Left renal pelvis (tissue), 4 donors: ENCODE data around the gene ELOB. TPM values are rescaled to one million over a fixed set of nuclear protein-coding genes. Genes with fewer than 3 reads are reported as not detected.

Source experiments
- DNase-seq, 4 donors: peaks; one replicate each; pipeline ENCODE4 v3.0.0-alpha.2; 2013; ENCODE audit warnings: low read depth in 4 of 4, low spot score in 3 of 4
- polyA plus RNA-seq, 4 donors: library from polyadenylated mRNA; unstranded; fragments of 120-200 nt; gene quantifications; one replicate each; pipeline ENCODE4 v1.2.1, GENCODE V29; 2013; ENCODE audit not compliant: insufficient read length in 4 of 4

ELOB gene
- polyA plus RNA-seq, 4 donors, result 211 to 300 (median 224) TPM

- peak in 2 of 4 donors; percentile 33 to 34 for DNase-seq
Measured at GRCh38 chr16:2751577-2752034, 25.5 kb downstream of the ELOB start.

DNA sequence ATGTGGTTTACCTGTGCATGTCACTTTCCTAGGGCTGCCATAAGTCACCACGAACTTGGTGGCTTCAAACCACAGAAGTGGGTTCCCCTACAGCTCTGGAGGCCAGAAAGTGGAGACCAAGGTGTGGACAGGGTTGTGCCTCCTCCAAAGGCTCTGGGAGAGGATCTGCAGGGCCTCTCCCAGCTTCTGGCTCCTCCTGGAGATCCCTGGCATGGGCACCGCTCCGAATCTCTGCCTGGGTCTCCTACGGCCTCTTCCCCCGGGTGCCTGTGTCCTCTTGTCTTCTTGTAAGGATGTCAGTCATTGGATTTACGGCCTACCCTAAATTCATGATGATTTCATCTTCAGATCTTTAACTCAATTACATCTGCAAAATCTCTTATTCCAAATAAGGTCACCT, 27.1 kb downstream of the ELOB start:
- no peak for DNase-seq

GRCh38 chr16:2749476-2749875, 27.6 kb downstream of the ELOB start:
- DNase-seq, result no peak

DNA sequence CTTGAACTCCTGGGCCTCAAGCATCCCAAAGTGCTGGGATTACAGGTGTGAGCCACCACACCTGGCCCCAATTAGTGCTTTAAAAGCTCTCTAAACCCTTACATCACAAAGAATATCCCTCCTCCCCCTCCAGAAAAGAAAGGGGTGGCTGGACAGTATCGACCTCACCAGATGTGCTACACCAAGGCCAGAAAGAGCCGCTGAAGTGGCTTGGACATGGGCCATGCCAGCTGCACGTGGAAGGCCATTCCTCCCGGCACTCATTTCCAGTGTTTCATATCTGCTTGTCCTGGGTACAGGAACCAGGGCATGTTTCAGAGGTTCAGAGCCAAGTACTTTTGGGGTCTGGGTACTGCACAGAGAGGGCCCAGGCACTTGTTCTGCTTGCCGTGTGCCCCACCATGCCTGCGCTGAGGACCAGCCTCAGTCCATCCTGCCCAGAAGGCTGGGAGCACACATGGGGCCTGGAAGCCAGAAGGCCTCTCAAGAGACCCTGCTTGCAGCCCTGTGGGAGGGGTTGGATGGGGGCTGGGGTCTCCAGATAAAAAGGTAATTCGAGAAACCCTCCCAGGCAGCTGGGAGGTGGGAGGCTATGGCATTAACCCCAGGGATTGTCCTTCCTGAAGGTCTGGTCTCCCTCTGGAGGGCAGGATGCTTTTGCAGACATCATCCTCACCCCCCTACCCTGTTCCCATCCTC, 28.2 kb downstream of the ELOB start:
- DNase-seq, result no peak

- no peak for DNase-seq
Measured at GRCh38 chr16:2745961-2746360, 31.1 kb downstream of the ELOB start.

GRCh38 chr16:2745116-2745890, 31.8 kb downstream of the ELOB start:
- DNase-seq, result no peak

- no peak for DNase-seq
Measured at GRCh38 chr16:2744711-2745110, 32.4 kb downstream of the ELOB start.

GRCh38 chr16:2743007-2743810, 33.9 kb downstream of the ELOB start:
- no peak for DNase-seq

- no peak for DNase-seq
Measured at GRCh38 chr16:2742323-2743006, 34.6 kb downstream of the ELOB start.

GRCh38 chr16:2741168-2741567, 35.9 kb downstream of the ELOB start:
- no peak for DNase-seq

GRCh38 chr16:2740476-2740875, 36.6 kb downstream of the ELOB start:
- DNase-seq, result no peak

DNA sequence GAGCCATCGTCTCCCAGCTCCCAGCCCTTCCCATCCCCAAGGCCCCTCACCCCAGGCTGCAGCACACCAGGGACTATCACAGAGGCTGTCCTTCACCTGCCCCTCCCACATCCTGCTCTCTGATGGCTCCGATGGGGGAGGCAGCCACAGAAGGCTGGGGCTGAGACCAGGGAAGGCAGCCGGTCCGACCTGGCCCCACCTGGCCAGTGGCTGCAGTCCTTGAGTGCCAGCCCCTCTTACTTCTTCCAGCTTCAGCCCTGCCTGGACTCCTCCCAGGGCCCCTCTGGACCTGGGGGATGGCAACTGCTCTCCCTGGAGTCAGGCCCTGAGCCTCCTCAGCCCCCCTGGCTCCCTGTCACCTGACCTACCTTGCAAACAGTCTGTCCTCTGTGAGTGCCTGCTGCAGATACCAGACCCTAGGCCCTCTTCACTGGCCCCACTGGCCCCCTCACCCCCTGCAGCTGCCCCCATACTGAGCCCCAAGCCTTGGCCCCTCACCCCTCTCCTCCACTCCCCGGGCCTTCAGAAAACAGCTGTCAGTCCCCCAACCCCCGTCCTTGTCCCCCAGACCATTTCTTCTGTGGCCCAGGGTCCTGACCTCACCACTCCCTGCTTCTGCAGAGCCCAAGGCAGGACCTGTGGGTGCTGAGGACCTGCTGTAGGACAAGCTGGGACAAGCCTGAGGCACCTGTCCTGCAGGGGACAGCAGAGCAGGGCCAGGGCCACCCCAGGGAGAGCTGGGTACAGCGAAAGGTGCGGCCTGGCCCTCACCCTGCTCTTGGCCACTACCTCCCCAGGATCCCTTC, 37.3 kb downstream of the ELOB start:
- no peak for DNase-seq

DNA sequence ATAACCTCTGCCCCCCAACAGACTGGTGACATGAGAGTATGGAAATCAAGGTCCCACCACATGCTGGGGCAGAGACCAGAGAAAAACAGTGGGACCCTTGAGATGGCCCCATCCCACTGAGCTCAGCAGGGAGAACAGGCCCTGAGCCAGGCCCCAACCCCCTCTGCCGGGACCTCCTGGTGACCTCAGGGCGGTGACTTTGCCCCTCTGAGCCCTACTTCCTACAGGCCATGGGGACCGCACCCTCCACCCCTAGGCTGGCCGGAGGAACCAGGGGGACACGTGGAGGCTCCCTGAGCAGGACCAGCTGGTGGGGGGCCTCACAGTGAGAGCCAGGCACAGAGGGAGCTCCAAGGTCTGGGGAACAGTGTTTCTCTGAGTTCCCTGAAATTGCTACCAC, 38.5 kb downstream of the ELOB start:
- no peak for DNase-seq

DNA sequence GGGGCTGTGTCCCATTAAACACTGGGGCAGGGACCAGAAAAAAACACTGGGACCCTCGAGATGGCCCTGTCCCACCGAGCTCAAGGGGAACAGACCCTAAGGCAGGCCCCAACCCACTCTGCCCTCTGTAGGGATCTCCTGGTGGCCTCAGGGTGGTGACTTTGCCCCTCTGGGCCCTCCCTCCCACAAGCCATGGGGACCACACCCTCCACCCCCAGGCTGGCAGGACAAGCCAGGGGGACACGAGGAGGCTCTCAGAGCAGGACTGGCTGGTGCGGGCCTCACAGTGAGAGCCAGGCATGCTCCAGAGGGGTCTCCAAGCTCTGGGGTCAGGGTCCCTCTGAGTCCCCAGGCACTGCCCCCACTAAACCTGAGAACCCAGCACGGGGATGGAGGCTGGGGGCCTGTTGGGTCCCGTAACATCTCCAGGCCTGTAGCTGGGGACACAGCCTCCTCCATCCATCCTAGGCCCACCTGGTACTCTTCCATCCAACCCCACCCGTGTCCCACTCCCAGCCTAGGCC, 39.1 kb downstream of the ELOB start:
- no peak for DNase-seq

DNA sequence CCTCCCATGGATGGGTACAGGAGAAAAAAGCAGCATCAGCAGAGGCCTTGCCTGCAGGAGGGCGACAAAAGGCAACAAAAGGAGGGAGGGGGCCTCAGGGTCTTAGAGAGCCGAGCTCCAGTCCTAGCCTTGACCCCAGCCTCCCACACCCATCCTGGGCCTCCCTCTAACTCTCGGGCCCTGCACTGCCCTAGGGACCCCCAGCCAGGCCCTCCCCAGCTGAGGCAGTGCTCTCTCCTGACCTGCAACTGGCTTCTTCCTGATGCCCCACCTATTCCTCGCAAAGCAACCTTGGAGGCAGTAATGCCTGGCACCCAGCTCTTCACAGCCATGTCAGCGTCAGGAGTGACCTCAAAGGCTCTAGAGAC, 39.9 kb downstream of the ELOB start:
- no peak for DNase-seq

- DNase-seq, result no peak
Measured at GRCh38 chr16:2736476-2737237, 40.4 kb downstream of the ELOB start.

DNA sequence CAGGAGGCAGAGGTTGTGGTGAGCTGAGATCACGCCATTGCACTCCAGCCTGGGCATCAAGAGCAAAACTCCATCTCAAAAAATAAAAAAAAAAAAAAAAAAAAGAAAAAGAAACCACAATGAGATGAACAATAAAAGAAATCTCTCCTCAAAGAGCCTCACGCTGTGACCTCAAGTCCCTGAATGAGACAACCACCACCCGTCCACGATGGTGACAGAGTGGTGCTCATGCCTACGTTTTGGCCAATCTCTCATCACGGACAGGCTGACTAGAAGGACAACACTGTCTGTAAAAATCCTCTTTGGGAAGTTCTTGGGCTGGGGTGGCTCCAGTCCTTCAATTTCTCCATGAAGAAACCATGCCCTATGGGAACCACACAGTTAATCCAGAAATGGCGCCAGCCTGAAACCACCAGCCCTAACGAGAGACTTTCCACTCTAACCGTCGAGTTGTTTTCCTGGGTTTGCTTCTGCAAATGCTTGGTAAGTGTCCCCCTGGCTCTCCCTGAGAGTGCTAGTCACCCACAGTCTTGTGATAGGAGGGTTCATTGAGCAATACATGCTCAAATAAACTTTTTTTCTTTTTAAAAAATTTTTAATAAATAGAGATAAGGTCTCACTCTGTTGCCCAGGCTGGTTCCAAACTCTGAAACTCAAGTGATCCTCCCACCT, 42.1 kb downstream of the ELOB start:
- no peak for DNase-seq

GRCh38 chr16:2728034-2728433, 49.0 kb downstream of the ELOB start:
- DNase-seq, result no peak
